Heart right ventricle (tissue), 16 donors: Measurements from ENCODE around the gene TXN2. TPM values are rescaled to one million over a fixed set of nuclear protein-coding genes. Genes with fewer than 3 reads are reported as not detected.

Source experiments
- ATAC-seq, 8 donors: fragments of 200-7000 bp; cut with Tn5 transposase; one replicate each; pipeline ENCODE4 v1.9.1; 2020; ENCODE audit warnings: mild to moderate bottlenecking in 8 of 8, moderate library complexity in 8 of 8, moderate number of reproducible peaks in 1 of 8
- DNase-seq, 2 donors: peaks; one replicate each; pipeline ENCODE4 v3.0.0-alpha.2; 2020
- H3K27ac ChIP-seq, 10 donors: fragments of 200-600 bp; sonication (generic) in 2 of 10; one replicate each; pipeline versions ENCODE4 v1.5.0 to v1.8.0; 2020 to 2022; ENCODE audit warnings: mild to moderate bottlenecking in 3 of 10
- H3K27me3 ChIP-seq, 7 donors: fragments of 200-600 bp; one replicate each; pipeline ENCODE4 v1.8.0; 2021 to 2022; ENCODE audit warnings: mild to moderate bottlenecking in 2 of 7
- H3K36me3 ChIP-seq, 9 donors: fragments of 200-600 bp; sonication (generic) in 1 of 9; one replicate each; pipeline versions ENCODE4 v1.5.0 to v1.8.0; 2020 to 2022; ENCODE audit warnings: mild to moderate bottlenecking in 2 of 9
- H3K4me1 ChIP-seq, 9 donors: fragments of 200-600 bp; sonication (generic) in 1 of 9; one replicate each; pipeline versions ENCODE4 v1.5.0 to v1.8.0; 2020 to 2022; ENCODE audit warnings: mild to moderate bottlenecking in 4 of 9
- H3K4me3 ChIP-seq, 10 donors: fragments of 200-600 bp; sonication (generic) in 2 of 10; one replicate each; pipeline versions ENCODE4 v1.5.0 to v1.8.0; 2020 to 2022; ENCODE audit warnings: mild to moderate bottlenecking in 7 of 10, moderate library complexity in 2 of 10
- H3K9me3 ChIP-seq, 11 donors: fragments of 200-600 bp in 10 of 11; sonication (generic) in 2 of 11; one replicate each; pipeline versions ENCODE4 v1.5.0 to v1.8.0; 2013 to 2022; ENCODE audit warnings: mild to moderate bottlenecking in 2 of 11, control low read depth in 1 of 11, moderate library complexity in 1 of 11
- WGBS, 2 donors: extraction: QIAGEN DNeasy Blood & Tissue Kit; methylation state at CpG; one replicate each; pipeline ENCODE4 v1.1.7; 2013; ENCODE audit warnings: inconsistent platforms in 1 of 2; 5-methylcytosine and 5-hydroxymethylcytosine counted together
- intact Hi-C, 10 donors: fragments of 100-400 bp; cut with DNase I; formaldehyde crosslinking; loops; one replicate each; pipeline versions ENCODE4 v1.11.1 to v1.14.2; 2022
- polyA plus RNA-seq, 2 donors: library from polyadenylated mRNA; stranded (reverse); fragments of 200-250 nt; gene quantifications; one replicate each; pipeline ENCODE4 v1.2.3, GENCODE V29; 2013
- total RNA-seq, 10 donors: library from RNA; stranded (reverse); fragmentation: NEBNext Ultra II Directional in 3 of 10; extraction: Animal tissue kit (Norgen Biotek cat#: 25700) in 3 of 10; gene quantifications; one replicate each; pipeline versions ENCODE4 v1.2.1 to v1.2.4, GENCODE V29; 2021 to 2023
- TF ChIP-seq, protein P1 (sequence below), 9 donors: fragments of 200-600 bp; sonication (generic) in 2 of 9; IDR thresholded peaks; one replicate each; pipeline versions ENCODE4 v1.5.0 to v1.8.0; 2021 to 2022; ENCODE audit warnings: antibody characterized with exemption in 9 of 9, mild to moderate bottlenecking in 5 of 9, moderate library complexity in 1 of 9
- donor health status: Arrhythmogenic right ventricular cardiomyopathy.
- donor health status: ischemic (EF 13 %, LVEDD 7.1; RV severe dilation, severe dysfunction).
- donor health status: healthy with polysubstance abuse.
- donor health status: DM: no; HTN: yes; CAD: no.
- donor health status: DM: no; HTN: no; CAD: no.
- donor health status: ischemic (EF 25% LVEDD 6.9; RV normal size, moderate dysfunction).
- donor health status: ischemic (EF 25% LVEDD 5.7; RV mildly dilated, moderate dysfunction).
- donor health status: healthy.
- donor health status: DM: yes; HTN: yes; CAD: no.
- donor health status: Ischemic cardiomyopathy.
- donor health status: ischemic (EF 35%, LVEDD 5.7; RV mildly dilated, moderate dysfunction).
- donor health status: nonischemic (EF 11% LVEDD 7.7; RV severe dilation, severe dysfunction).
- donor health status: DM: yes; HTN: yes; CAD: no.
- donor health status: PGD.
- donor health status: ischemic (EF 29% LVEDD 5.4; RV normal size, mild dysfunction).
- donor health status: nonischemic (EF 23%, LVEDD 6.1; RV moderate dilation, normal function).

Gene TXN2
- total and polyA plus RNA-seq, 12 donors: 103 to 155 (median 122) TPM

- 73 to 80% methylated on average over 16 of the region's 16 CpGs for WGBS, 2 donors
- Histone ChIP-seq H3K4me3 (no peak overlapping the region), H3K27me3 (no peaks in the 10 kb centered on the region), H3K36me3 (no peaks in the 10 kb centered on the region), H3K9me3 (no peaks in the 10 kb centered on the region), H3K4me1 (peaks cover 0 to 56% (median 13%) of the 10 kb centered on the region in 9 donors), H3K27ac (peak overlapping the region in 2 of 10 donors; percentile 16 to 73)
- ATAC-seq: peak in 1 of 8 donors; percentile 9
- TF ChIP-seq, protein P1, sequence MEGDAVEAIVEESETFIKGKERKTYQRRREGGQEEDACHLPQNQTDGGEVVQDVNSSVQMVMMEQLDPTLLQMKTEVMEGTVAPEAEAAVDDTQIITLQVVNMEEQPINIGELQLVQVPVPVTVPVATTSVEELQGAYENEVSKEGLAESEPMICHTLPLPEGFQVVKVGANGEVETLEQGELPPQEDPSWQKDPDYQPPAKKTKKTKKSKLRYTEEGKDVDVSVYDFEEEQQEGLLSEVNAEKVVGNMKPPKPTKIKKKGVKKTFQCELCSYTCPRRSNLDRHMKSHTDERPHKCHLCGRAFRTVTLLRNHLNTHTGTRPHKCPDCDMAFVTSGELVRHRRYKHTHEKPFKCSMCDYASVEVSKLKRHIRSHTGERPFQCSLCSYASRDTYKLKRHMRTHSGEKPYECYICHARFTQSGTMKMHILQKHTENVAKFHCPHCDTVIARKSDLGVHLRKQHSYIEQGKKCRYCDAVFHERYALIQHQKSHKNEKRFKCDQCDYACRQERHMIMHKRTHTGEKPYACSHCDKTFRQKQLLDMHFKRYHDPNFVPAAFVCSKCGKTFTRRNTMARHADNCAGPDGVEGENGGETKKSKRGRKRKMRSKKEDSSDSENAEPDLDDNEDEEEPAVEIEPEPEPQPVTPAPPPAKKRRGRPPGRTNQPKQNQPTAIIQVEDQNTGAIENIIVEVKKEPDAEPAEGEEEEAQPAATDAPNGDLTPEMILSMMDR (IDR thresholded peaks at IDR 0.05): no peak
- intact Hi-C loops: no loop called here
- no peak for DNase-seq
Measured at GRCh38 chr22:36435516-36436415, 45.7 kb downstream of the TXN2 start.

GRCh38 chr22:36433318-36434231 is 47.9 kb downstream of the TXN2 start:
- intact Hi-C loops: no loop called here
- Histone ChIP-seq H3K36me3 (no peaks in the 10 kb centered on the region), H3K27me3 (no peaks in the 10 kb centered on the region), H3K4me1 (peaks cover 0 to 34% (median 2%) of the 10 kb centered on the region in 9 donors), H3K9me3 (no peaks in the 10 kb centered on the region), H3K27ac (peak overlapping the region in 1 of 10 donors; percentile 27), H3K4me3 (no peak overlapping the region)
- DNase-seq (no peak), ATAC-seq (peak in 2 of 8 donors; percentile 20 to 22)
- WGBS, 2 donors: 75 to 83% methylated on average over 14 of the region's 14 CpGs
- TF ChIP-seq, protein P1 (IDR thresholded peaks at IDR 0.05): no peak

DNA sequence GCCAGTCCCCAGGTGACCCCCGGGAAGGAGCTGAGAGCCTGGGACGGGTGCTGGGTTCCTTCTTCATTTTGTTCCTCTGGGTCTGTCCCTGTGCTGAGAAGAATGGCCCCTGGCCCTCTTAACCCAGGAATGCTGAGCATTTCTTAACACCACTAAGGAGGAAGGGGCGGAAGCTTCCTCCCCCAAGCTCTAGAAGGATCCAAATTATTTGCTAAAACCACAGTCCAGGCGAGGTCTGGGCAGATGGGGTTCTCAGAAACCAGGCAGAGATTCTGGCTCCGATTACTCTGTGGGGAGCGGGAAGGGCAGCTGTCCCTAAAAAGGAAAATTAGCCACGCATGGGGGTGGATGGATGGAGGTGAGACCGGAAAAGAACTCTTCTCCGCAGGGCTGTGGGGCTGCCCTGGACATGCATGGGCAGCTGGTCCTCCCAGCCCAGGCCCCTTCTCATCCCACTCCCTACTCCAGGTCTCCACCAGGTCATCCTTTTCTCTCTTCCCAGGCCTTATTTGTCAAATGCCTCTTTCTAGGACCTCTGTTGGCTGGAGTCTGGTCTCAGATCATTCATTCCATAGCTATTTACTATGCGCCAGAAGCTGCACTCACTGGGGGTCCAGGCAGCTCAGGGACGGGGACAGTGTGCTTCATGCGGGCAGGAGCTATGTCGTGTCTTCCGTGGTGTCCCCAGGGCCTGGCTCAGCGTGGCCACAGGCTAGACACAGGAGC is 48.7 kb downstream of the TXN2 start:
- H3K27ac ChIP-seq: peak overlapping the region in 1 of 10 donors; percentile 27
- peaks cover 0 to 34% (median 2%) of the 10 kb centered on the region in 9 donors for H3K4me1 ChIP-seq
- TF ChIP-seq, protein P1 (IDR thresholded peaks at IDR 0.05): no peak
- H3K4me3 ChIP-seq: no peak overlapping the region
- 83 to 85% methylated on average over 15 of the region's 15 CpGs for WGBS, 2 donors
- no peaks in the 10 kb centered on the region for H3K27me3 ChIP-seq
- intact Hi-C loops: no loop called here
- H3K9me3 ChIP-seq: no peaks in the 10 kb centered on the region
- DNase-seq (no peak), ATAC-seq (peak in 3 of 8 donors; percentile 11 to 15 (median 14))
- H3K36me3 ChIP-seq: no peaks in the 10 kb centered on the region
